Liver (tissue), 9 donors: ENCODE measurements around the gene MSI2. TPM values are rescaled to one million over a fixed set of nuclear protein-coding genes. Genes with fewer than 3 reads are reported as not detected.

Experiments used
- DNase-seq: peaks from one replicate; pipeline ENCODE4 v3.0.0-alpha.2; 2017; ENCODE audit warnings: low spot score
- H3K27ac ChIP-seq, 2 donors: one replicate each; pipeline ENCODE4 v1.7.0; 2013; ENCODE audit warnings: inconsistent platforms in 2 of 2, low read length in 2 of 2, control low read depth in 1 of 2, low read depth in 1 of 2, mild to moderate bottlenecking in 1 of 2
- H3K27me3 ChIP-seq, 4 donors: one replicate each; pipeline versions ENCODE4 v1.6.1 to v1.7.0; 2013; ENCODE audit warnings: low read length in 3 of 4, inconsistent platforms in 1 of 4, mild to moderate bottlenecking in 1 of 4, moderate library complexity in 1 of 4; ENCODE audit not compliant: control insufficient read depth in 4 of 4, insufficient read depth in 4 of 4
- H3K36me3 ChIP-seq, 4 donors: one replicate each; pipeline versions ENCODE4 v1.6.1 to v1.7.0; 2013; ENCODE audit warnings: low read length in 3 of 4, mild to moderate bottlenecking in 3 of 4, low read depth in 1 of 4, moderate library complexity in 1 of 4; ENCODE audit not compliant: control insufficient read depth in 4 of 4, insufficient read depth in 3 of 4
- H3K4me1 ChIP-seq, 4 donors: one replicate each; pipeline versions ENCODE4 v1.6.1 to v1.7.0; 2013; ENCODE audit warnings: low read length in 3 of 4, mild to moderate bottlenecking in 3 of 4, moderate library complexity in 1 of 4; ENCODE audit not compliant: control insufficient read depth in 4 of 4, insufficient read depth in 4 of 4
- H3K4me3 ChIP-seq, 3 donors: one replicate each; pipeline versions ENCODE4 v1.6.1 to v1.7.0; 2013; ENCODE audit warnings: low read length in 3 of 3, control low read depth in 1 of 3, low read depth in 1 of 3, mild to moderate bottlenecking in 1 of 3
- H3K9ac ChIP-seq, 2 donors: one replicate each; pipeline ENCODE4 v1.7.0; 2013; ENCODE audit warnings: low read length in 2 of 2, mild to moderate bottlenecking in 2 of 2, moderate library complexity in 2 of 2, control low read depth in 1 of 2, low read depth in 1 of 2
- H3K9me3 ChIP-seq, 4 donors: one replicate each; pipeline versions ENCODE4 v1.6.1 to v1.7.0; 2013; ENCODE audit warnings: low read length in 3 of 4; ENCODE audit not compliant: control insufficient read depth in 4 of 4
- EGR1 ChIP-seq, 2 donors: IDR thresholded peaks; 2 replicates each; pipeline ENCODE4 v1.6.1; 2016 to 2018; ENCODE audit warnings: antibody characterized with exemption in 2 of 2, low read depth in 2 of 2
- FOXA1 ChIP-seq: IDR thresholded peaks from 2 replicates; pipeline ENCODE4 v1.6.1; 2016; ENCODE audit warnings: antibody characterized with exemption
- FOXA2 ChIP-seq: IDR thresholded peaks from 2 replicates; pipeline ENCODE4 v1.6.1; 2016; ENCODE audit warnings: antibody characterized with exemption
- HNF4G ChIP-seq: IDR thresholded peaks from 2 replicates; pipeline ENCODE4 v1.6.1; 2016; ENCODE audit warnings: antibody characterized with exemption
- JUND ChIP-seq, 2 donors: IDR thresholded peaks; 2 replicates each; pipeline ENCODE4 v1.6.1; 2016; ENCODE audit warnings: antibody characterized with exemption in 2 of 2
- NR2F2 ChIP-seq: IDR thresholded peaks from 2 replicates; pipeline ENCODE4 v1.6.1; 2016; ENCODE audit warnings: antibody characterized with exemption
- RAD21 ChIP-seq, 2 donors: IDR thresholded peaks; 2 replicates each; pipeline ENCODE4 v1.6.1; 2016; ENCODE audit warnings: antibody characterized with exemption in 2 of 2, mild to moderate bottlenecking in 2 of 2
- RXRA ChIP-seq, 2 donors: IDR thresholded peaks; 2 replicates each; pipeline ENCODE4 v1.6.1; 2017 to 2018; ENCODE audit warnings: antibody characterized with exemption in 2 of 2, mild to moderate bottlenecking in 1 of 2
- SP1 ChIP-seq: IDR thresholded peaks from 2 replicates; pipeline ENCODE4 v1.6.1; 2018; ENCODE audit warnings: antibody characterized with exemption, mild to moderate bottlenecking
- TAF1 ChIP-seq: conservative IDR thresholded peaks from 2 replicates; pipeline ENCODE4 v1.6.1; 2016; ENCODE audit warnings: antibody characterized with exemption, mild to moderate bottlenecking
- YY1 ChIP-seq: IDR thresholded peaks from 2 replicates; pipeline ENCODE4 v1.6.1; 2016; ENCODE audit warnings: antibody characterized with exemption, mild to moderate bottlenecking
- ZBTB33 ChIP-seq: IDR thresholded peaks from 2 replicates; pipeline ENCODE4 v1.6.1; 2016; ENCODE audit warnings: antibody characterized with exemption
- WGBS: extraction: QIAGEN DNeasy Blood & Tissue Kit; methylation state at CpG from one replicate; pipeline ENCODE4 v1.1.7; 2013; 5-methylcytosine and 5-hydroxymethylcytosine counted together
- polyA plus RNA-seq, 2 donors: library from polyadenylated mRNA; stranded (reverse) in 1 of 2; unstranded in 1 of 2; fragments of 200-250 nt in 1 of 2; fragments of >200 nt in 1 of 2; fragmentation: Nextera tagmentation in 1 of 2; extraction: Ambion mirVana in 1 of 2; gene quantifications; one replicate each; pipeline versions ENCODE4 v1.2.1 to v1.2.3, GENCODE V29; 2013 to 2015
- total RNA-seq, 2 donors: library from RNA; depleted of rRNA; stranded (reverse); fragments of >200 nt; gene quantifications; one replicate each; pipeline ENCODE4 v1.2.3, GENCODE V29; 2014
- TF ChIP-seq, protein P1 (sequence below): IDR thresholded peaks from 2 replicates; pipeline ENCODE4 v1.6.1; 2016; ENCODE audit warnings: antibody characterized with exemption
- TF ChIP-seq, protein P2 (sequence below): IDR thresholded peaks from 2 replicates; pipeline ENCODE4 v1.6.1; 2016; ENCODE audit warnings: antibody characterized with exemption
- TF ChIP-seq, protein P3 (sequence below): IDR thresholded peaks from 2 replicates; pipeline ENCODE4 v1.6.1; 2016; ENCODE audit warnings: antibody characterized with exemption, mild to moderate bottlenecking
- donor health status: healthy.
- donor health status: healthy.
- donor health status: healthy.
- donor health status: healthy.
- donor health status: healthy.

MSI2 gene
- total and polyA plus RNA-seq, 4 donors = 5.7 to 15.6 (median 9.2) TPM

- Histone ChIP-seq H3K27me3 (no peaks in the 10 kb centered on the region), H3K27ac (no peak overlapping the region), H3K4me1 (no peaks in the 10 kb centered on the region), H3K4me3 (no peak overlapping the region), H3K36me3 (no peaks in the 10 kb centered on the region), H3K9ac (no peak overlapping the region), H3K9me3 (no peaks in the 10 kb centered on the region)
- TF ChIP-seq JUND (IDR thresholded peaks at IDR 0.05) (no peak), RXRA (IDR thresholded peaks at IDR 0.05) (no peak)
- DNase-seq = no peak
- WGBS = 99% methylated on average over 3 of the region's 3 CpGs
Observed at GRCh38 chr17:57317079-57317478, 60.8 kb downstream of the MSI2 start.

- TF ChIP-seq, protein P1, sequence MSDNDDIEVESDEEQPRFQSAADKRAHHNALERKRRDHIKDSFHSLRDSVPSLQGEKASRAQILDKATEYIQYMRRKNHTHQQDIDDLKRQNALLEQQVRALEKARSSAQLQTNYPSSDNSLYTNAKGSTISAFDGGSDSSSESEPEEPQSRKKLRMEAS = no peak
- no peak for TF ChIP-seq EGR1 (IDR thresholded peaks at IDR 0.05; ENCODE audit: low read depth in 2 of 2)
- no peaks in the 10 kb centered on the region for H3K36me3 ChIP-seq
- DNase-seq = no peak
- H3K9ac ChIP-seq = no peak overlapping the region
- 98% methylated on average over 6 of the region's 6 CpGs for WGBS
- H3K27me3 ChIP-seq = no peaks in the 10 kb centered on the region
- no peaks in the 10 kb centered on the region for H3K9me3 ChIP-seq
- H3K27ac ChIP-seq = no peak overlapping the region
- no peak overlapping the region for H3K4me3 ChIP-seq
- no peaks in the 10 kb centered on the region for H3K4me1 ChIP-seq
Observed at GRCh38 chr17:57318913-57319312, 62.6 kb downstream of the MSI2 start.

DNA sequence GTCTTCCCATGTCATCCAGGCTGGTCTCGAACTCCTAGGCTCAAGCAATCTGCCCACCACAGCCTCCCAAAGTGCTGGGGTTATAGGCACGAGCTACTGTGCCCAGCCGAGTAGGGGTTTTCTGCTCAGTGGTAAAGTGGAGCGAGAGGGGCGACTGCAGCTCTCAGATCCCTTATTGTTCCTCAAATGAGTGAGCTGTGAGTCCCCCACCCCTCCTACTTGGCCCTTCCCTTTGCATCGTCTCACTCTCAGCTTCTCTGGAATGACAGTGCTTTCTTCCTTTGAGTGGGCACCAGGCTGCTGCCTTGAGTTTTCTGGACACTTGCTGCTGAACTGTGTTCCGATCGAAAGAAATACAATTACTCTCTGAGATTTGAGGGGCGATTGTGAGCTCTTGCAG is 63.5 kb downstream of the MSI2 start:
- Histone ChIP-seq H3K9me3 (no peaks in the 10 kb centered on the region), H3K4me1 (no peaks in the 10 kb centered on the region), H3K4me3 (no peak overlapping the region), H3K9ac (no peak overlapping the region), H3K27me3 (no peaks in the 10 kb centered on the region), H3K27ac (no peak overlapping the region), H3K36me3 (no peaks in the 10 kb centered on the region)
- TF ChIP-seq, protein P2, sequence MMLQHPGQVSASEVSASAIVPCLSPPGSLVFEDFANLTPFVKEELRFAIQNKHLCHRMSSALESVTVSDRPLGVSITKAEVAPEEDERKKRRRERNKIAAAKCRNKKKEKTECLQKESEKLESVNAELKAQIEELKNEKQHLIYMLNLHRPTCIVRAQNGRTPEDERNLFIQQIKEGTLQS = no peak
- no peak for TF ChIP-seq RAD21 (IDR thresholded peaks at IDR 0.05)
- TF ChIP-seq RXRA (IDR thresholded peaks at IDR 0.05) = no peak
- TF ChIP-seq FOXA1 = no peak
- TF ChIP-seq NR2F2 = no peak
- TF ChIP-seq SP1 = no peak
- TF ChIP-seq FOXA2 = no peak
- no peak for TF ChIP-seq HNF4G
- TF ChIP-seq YY1 = no peak
- no peak for TF ChIP-seq TAF1
- DNase-seq = no peak
- WGBS = 95% methylated on average over 9 of the region's 9 CpGs

DNA sequence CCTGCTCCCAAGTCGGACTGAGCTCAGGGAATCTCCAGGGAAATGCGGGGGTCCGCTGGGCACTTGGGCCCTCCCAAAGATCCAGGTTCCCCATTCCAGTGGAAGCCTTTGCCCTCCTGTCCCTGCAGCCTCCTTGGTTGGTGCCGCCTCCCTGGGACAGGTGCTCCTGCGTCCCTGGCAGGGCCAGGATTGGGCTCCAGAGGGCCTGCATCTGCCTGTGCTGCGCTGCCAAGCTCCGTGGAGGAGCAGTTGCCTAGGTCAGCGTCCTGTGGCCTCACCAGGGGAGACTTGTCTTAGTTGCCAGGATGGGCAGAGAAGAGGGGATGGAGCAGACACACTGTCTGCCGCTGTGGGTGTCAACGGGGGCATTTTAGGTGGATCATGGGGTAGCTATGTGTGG is 67.1 kb downstream of the MSI2 start:
- 96% methylated on average over 10 of the region's 10 CpGs for WGBS
- Histone ChIP-seq H3K9ac (no peak overlapping the region), H3K27me3 (no peaks in the 10 kb centered on the region), H3K27ac (no peak overlapping the region), H3K36me3 (no peaks in the 10 kb centered on the region), H3K9me3 (no peaks in the 10 kb centered on the region), H3K4me1 (no peaks in the 10 kb centered on the region), H3K4me3 (no peak overlapping the region)
- TF ChIP-seq RAD21 (IDR thresholded peaks at IDR 0.05) = no peak
- no peak for TF ChIP-seq FOXA1
- no peak for TF ChIP-seq NR2F2
- no peak for TF ChIP-seq YY1
- no peak for TF ChIP-seq SP1
- no peak for TF ChIP-seq FOXA2
- no peak for TF ChIP-seq EGR1 (IDR thresholded peaks at IDR 0.05; ENCODE audit: low read depth in 2 of 2)
- no peak for TF ChIP-seq ZBTB33
- TF ChIP-seq, protein P3, sequence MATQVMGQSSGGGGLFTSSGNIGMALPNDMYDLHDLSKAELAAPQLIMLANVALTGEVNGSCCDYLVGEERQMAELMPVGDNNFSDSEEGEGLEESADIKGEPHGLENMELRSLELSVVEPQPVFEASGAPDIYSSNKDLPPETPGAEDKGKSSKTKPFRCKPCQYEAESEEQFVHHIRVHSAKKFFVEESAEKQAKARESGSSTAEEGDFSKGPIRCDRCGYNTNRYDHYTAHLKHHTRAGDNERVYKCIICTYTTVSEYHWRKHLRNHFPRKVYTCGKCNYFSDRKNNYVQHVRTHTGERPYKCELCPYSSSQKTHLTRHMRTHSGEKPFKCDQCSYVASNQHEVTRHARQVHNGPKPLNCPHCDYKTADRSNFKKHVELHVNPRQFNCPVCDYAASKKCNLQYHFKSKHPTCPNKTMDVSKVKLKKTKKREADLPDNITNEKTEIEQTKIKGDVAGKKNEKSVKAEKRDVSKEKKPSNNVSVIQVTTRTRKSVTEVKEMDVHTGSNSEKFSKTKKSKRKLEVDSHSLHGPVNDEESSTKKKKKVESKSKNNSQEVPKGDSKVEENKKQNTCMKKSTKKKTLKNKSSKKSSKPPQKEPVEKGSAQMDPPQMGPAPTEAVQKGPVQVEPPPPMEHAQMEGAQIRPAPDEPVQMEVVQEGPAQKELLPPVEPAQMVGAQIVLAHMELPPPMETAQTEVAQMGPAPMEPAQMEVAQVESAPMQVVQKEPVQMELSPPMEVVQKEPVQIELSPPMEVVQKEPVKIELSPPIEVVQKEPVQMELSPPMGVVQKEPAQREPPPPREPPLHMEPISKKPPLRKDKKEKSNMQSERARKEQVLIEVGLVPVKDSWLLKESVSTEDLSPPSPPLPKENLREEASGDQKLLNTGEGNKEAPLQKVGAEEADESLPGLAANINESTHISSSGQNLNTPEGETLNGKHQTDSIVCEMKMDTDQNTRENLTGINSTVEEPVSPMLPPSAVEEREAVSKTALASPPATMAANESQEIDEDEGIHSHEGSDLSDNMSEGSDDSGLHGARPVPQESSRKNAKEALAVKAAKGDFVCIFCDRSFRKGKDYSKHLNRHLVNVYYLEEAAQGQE = no peak
- DNase-seq = no peak
